ENCODE measurements around the gene PGF. TPM values are rescaled to one million over a fixed set of nuclear protein-coding genes. Genes with fewer than 3 reads are reported as not detected.

PGF gene
- total RNA-seq, 1 donor = 0.86 TPM

DNA sequence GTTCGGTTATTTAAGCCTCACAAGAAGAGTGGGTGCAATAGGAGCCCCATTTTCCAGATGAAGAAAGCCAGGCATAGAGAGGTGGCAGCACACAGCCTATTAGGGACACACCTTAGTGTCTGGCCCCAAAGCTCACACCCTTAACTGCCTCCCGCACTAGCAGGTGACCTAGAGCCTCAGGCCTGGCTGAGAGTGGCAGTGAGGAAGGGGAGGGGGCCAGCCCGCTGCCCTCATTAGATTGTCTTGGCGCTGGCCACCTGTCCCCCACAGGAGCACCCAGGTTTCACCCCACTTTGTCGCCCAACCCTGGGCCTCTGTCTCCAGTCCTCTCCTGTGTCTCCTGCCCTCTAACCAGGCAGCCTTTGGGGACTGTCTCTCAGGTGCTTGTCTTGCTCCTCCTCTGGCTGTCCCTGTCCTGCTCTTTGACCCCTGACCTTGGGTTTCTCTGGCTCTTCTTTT, 18.5 kb upstream of the PGF start:
- no peak for DNase-seq (ENCODE audit: low read depth)
- H3K4me3 ChIP-seq (ENCODE audit: low read depth, low read length) = no peak overlapping the region
- TF ChIP-seq, protein P1, sequence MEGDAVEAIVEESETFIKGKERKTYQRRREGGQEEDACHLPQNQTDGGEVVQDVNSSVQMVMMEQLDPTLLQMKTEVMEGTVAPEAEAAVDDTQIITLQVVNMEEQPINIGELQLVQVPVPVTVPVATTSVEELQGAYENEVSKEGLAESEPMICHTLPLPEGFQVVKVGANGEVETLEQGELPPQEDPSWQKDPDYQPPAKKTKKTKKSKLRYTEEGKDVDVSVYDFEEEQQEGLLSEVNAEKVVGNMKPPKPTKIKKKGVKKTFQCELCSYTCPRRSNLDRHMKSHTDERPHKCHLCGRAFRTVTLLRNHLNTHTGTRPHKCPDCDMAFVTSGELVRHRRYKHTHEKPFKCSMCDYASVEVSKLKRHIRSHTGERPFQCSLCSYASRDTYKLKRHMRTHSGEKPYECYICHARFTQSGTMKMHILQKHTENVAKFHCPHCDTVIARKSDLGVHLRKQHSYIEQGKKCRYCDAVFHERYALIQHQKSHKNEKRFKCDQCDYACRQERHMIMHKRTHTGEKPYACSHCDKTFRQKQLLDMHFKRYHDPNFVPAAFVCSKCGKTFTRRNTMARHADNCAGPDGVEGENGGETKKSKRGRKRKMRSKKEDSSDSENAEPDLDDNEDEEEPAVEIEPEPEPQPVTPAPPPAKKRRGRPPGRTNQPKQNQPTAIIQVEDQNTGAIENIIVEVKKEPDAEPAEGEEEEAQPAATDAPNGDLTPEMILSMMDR (IDR thresholded peaks at IDR 0.05; ENCODE audit: insufficient read depth, low read depth, low read length) = no peak

DNA sequence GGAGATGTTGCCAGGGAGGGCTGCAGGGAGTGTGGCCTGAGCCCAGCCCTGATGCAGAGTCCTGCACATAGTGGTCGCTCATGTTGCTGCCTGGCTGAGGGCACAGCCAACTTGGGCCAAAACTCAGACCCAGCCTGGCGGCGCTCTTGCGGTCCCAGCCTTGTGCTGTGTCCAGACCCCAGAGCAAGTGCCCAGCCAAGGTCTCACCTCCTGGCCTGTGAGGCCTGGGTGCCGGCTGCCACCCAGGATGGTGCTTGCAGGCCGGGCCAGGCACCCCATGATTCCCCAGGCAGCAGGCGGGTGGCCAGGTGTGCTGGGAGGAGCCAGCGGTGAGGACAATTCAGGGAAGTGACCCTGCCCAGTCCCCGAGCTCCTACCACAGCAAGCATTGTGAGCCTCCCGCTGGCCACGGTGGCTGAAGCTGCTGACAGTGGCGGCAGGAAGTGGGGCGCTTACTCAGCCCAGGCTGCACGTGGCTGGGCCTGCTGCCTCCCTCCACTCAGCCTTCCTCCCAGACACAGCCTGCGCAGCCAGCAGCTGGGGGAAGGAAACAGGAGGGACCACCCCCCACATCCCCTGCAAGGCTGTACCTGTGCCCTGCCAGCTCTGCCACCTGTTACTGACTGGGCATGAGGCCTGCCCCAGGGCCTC, 17.7 kb upstream of the PGF start:
- no peak for DNase-seq (ENCODE audit: low read depth)
- no peak overlapping the region for H3K4me3 ChIP-seq (ENCODE audit: low read depth, low read length)
- TF ChIP-seq, protein P1 (IDR thresholded peaks at IDR 0.05; ENCODE audit: insufficient read depth, low read depth, low read length) = no peak

DNA sequence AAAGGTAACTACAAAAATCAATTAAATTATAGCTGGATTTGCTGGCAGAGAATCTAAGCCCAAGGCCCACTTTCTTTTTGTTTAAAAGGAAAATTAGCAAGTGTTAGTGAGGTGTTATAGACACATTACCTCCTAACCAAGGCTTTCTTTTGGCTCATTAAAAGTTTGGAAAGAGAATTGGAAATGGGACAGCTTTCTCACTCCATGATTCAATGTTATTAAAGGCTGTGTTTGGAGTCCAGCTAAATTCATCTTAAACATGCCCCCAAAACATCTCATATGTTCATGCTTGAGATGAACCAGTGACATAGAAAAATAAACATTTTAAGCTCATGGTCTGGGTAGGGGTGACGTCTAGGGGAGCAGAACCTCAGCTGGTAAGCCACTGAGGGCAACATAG, 13.4 kb upstream of the PGF start:
- TF ChIP-seq, protein P1 (IDR thresholded peaks at IDR 0.05; ENCODE audit: insufficient read depth, low read depth, low read length) = no peak
- no peak for DNase-seq (ENCODE audit: low read depth)
- H3K4me3 ChIP-seq (ENCODE audit: low read depth, low read length) = no peak overlapping the region

DNA sequence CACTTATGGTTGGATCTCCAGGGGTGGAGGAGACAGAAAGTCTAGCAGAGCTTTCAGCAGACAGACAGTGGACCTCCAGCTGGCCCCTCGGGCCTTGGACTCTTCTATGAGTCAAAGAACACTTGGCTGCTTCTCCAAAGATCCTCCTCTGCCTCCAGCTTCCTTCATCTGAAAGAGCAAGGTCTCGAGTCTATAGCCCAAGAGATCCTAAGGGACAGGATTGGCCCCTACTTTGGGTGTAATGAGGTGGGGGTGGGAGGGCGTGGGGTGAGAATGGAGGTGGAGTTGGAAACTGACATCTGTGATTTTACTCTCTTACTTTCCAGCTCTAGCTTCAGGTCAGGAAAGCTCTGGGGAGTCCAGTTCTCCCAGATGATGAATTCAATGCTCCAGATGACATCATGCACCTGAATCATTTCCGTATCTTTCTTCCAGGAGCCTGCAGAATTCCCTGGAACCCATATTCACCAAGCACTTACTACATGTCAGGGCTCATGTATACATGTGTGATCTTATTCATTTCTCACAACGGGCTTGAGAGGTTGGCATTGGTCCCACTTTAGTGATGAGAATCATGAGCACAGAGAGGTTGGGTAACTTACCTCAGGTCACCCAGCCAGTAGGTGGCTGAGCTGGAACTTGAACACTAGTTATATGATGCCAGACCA, 10.2 kb upstream of the PGF start:
- TF ChIP-seq, protein P1 (IDR thresholded peaks at IDR 0.05; ENCODE audit: insufficient read depth, low read depth, low read length) = no peak
- H3K4me3 ChIP-seq (ENCODE audit: low read depth, low read length) = no peak overlapping the region
- DNase-seq (ENCODE audit: low read depth) = no peak

DNA sequence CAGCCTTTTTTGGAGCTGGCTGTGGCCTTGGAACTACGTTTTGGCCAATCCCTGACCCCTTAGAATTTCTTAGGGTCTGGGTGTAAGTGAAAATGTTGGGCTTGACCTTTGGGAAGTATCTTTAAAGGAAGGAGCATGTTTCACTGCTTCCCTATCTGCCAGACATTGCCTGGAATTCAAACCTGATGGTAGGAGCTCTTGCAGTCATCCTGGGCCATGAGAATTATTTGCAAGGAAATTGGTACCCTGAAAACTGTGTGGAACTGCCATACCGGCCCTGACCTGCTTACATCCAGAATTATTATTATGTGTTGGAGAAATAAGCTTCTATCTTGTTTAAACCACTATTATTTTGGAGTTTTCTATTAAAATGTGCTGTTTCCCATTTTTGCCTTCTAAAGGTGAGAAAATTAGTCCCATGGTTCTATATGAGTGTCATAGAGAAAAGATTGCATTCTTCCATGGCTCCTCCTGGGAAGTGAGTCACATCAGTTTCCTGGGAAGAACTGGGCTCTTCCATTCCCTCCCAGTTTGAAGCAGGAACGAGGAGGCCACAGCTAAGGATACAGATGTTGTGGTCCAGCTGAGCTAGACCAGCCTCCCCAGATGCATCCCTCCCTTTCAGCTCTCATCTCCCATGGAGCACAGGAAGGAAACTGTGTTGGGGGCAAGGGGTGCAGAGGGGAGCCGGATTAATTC, 9.5 kb upstream of the PGF start:
- TF ChIP-seq, protein P1 (IDR thresholded peaks at IDR 0.05; ENCODE audit: insufficient read depth, low read depth, low read length) = no peak
- no peak overlapping the region for H3K4me3 ChIP-seq (ENCODE audit: low read depth, low read length)
- no peak for DNase-seq (ENCODE audit: low read depth)

DNA sequence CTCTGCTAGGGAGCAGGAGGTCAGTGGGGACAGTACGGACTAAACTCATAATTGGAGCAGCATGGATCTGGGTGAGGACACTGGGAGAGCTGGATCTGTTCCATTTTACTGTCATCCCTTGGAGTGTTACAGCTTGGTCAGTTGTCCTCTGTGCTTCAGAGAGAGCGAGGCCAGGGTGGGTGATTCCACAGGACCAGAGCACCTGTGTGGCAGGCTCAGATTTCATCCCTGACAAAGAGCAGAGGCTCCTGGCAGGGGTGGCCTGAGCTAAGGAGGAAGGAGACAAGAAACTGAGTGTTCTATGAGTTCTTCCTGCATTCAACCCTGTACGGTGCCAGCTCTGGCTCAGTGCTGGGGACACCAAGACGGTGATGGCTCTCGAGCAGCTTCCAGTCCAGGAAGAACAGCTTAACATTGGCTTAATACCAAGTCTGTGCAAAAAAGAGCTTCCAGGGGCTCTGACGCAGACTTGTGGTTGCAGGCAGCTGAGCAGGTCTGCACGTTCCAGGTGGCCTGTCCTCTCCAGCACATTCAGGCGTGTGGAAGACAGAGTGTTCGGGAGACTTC, 8.4 kb upstream of the PGF start:
- no peak for DNase-seq (ENCODE audit: low read depth)
- no peak overlapping the region for H3K4me3 ChIP-seq (ENCODE audit: low read depth, low read length)
- TF ChIP-seq, protein P1 (IDR thresholded peaks at IDR 0.05; ENCODE audit: insufficient read depth, low read depth, low read length) = no peak

Data from fibroblast of villous mesenchyme (primary cell).